Activated naive CD8-positive, alpha-beta T cell treated with anti-CD3 and anti-CD28 coated beads, Interleukin-2, amount 50 U/mL, for 24 hours (primary cell): Measurements from ENCODE around the gene PRKCQ.
"Not testable (repeated sequence)": the region's sequence is repeated elsewhere in the genome, so short reads cannot be mapped to it uniquely, and the experiment has no call there.

Source experiments
- ATAC-seq: fragments of 150-1000 bp; cut with Tn5 transposase; one replicate; pipeline ENCODE4 v1.10.0; 2021
- DNase-seq: peaks from one replicate; pipeline ENCODE4 v3.0.0; 2021
- H3K27ac Mint-ChIP-seq: one replicate; pipeline ENCODE4 v1.8.0; 2021; ENCODE audit warnings: mild to moderate bottlenecking, mixed read lengths
- H3K27me3 Mint-ChIP-seq: one replicate; pipeline ENCODE4 v1.8.0; 2021; ENCODE audit warnings: mixed read lengths
- H3K36me3 Mint-ChIP-seq: one replicate; pipeline ENCODE4 v1.8.0; 2021; ENCODE audit warnings: low read depth, mixed read lengths
- H3K4me1 Mint-ChIP-seq: one replicate; pipeline ENCODE4 v1.8.0; 2021; ENCODE audit warnings: mixed read lengths
- H3K4me3 Mint-ChIP-seq: one replicate; pipeline ENCODE4 v1.8.0; 2021; ENCODE audit warnings: mild to moderate bottlenecking, moderate library complexity, mixed read lengths
- H3K9me3 Mint-ChIP-seq: one replicate; pipeline ENCODE4 v1.8.0; 2021; ENCODE audit warnings: mixed read lengths

The PRKCQ gene

DNA sequence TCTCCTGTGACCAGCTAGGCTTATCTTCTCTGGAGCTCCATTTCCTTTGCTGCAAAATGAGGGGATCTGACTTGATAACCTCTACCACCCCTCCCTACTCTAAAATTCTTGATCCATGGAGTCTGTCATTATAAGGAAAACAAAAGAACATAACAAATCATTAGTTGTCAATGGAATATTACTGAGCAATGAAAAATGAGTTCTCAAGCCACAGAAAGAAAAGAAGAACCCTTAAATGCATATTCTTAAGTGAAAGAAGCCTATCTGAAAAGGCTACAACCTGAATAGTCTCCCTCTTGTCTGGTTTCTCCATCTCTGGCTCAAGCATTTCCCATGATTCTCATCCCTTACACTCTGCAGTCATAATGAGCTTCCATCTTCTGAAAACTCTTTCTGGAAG, 110.4 kb downstream of the PRKCQ start:
- Mint-ChIP-seq H3K27me3 (no peaks in the 10 kb centered on the region), H3K4me3 (no peak overlapping the region), H3K9me3 (peaks cover 6% of the 10 kb centered on the region), H3K27ac (no peak overlapping the region), H3K4me1 (peaks cover 78% of the 10 kb centered on the region), H3K36me3 (peaks cover 57% of the 10 kb centered on the region)
- ATAC-seq (no peak), DNase-seq (no peak)

DNA sequence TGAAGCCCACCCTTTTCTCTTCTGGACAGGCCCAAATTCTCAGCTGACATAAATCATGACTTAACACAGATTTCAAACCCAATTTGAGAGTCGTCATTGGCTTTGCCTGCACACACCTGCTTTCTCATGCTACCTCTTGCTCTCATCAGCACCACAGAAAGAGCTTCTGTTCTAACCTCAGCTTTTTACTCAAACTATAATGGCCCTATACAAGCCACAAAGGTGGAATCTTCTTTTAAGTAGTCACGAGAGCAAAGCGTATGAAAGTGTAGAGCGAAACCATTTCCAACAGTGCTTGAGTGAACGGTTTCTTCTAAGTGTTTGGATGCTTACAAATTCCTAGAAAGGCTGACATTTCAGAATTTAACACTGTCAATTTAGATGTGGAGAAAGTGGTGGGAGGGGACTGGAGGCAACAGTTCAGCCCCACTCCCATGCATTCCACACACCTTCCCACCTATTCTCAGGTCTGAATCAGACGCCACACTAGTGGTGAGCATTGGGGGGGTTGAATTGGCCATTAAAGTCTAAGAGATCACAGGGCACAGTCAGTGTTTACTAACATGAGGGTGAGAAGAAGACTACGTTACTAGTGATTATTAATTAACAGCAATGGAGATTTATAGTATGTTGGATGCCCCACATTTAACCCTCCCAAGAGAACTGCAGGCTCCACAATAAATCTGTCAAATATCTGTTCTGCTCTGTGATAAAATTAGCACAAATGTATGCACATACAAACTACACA, 114.0 kb downstream of the PRKCQ start:
- peak overlapping the region; percentile 49 for H3K27ac Mint-ChIP-seq

DNA sequence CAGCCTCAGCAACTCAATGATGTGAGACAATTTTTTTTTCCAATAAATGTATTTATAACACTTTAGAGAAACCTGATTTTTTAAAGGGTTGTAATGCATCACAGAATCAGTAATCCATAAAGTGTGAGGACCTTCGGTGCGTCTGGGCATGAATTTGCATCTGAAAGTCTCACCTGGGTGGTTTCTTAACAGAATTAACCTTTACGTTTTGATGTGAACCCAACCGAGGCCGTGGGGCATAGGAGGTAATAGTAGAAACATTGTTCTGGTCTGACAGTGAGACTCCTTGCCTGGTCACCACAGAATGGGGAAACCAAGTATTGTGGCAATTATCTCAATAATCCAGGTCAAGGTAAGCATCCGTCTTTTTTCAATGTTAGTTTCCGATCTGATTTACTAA, 114.6 kb downstream of the PRKCQ start:
- peak overlapping the region; percentile 49 for H3K27ac Mint-ChIP-seq
- ATAC-seq (no peak), DNase-seq (no peak)
- H3K4me3 Mint-ChIP-seq = no peak overlapping the region
- H3K36me3 Mint-ChIP-seq = peaks cover 67% of the 10 kb centered on the region
- H3K27me3 Mint-ChIP-seq = no peaks in the 10 kb centered on the region
- H3K9me3 Mint-ChIP-seq = peaks cover 14% of the 10 kb centered on the region
- H3K4me1 Mint-ChIP-seq = peaks cover 41% of the 10 kb centered on the region

More for the DNA sequence above, 114.0 kb downstream of the PRKCQ start:
- H3K27me3 Mint-ChIP-seq = no peaks in the 10 kb centered on the region
- H3K4me1 Mint-ChIP-seq = peaks cover 44% of the 10 kb centered on the region
- H3K36me3 Mint-ChIP-seq = peaks cover 66% of the 10 kb centered on the region
- ATAC-seq = peak; percentile 91
- no peak overlapping the region for H3K4me3 Mint-ChIP-seq
- H3K9me3 Mint-ChIP-seq = peaks cover 8% of the 10 kb centered on the region
- peak; percentile 32 for DNase-seq

DNA sequence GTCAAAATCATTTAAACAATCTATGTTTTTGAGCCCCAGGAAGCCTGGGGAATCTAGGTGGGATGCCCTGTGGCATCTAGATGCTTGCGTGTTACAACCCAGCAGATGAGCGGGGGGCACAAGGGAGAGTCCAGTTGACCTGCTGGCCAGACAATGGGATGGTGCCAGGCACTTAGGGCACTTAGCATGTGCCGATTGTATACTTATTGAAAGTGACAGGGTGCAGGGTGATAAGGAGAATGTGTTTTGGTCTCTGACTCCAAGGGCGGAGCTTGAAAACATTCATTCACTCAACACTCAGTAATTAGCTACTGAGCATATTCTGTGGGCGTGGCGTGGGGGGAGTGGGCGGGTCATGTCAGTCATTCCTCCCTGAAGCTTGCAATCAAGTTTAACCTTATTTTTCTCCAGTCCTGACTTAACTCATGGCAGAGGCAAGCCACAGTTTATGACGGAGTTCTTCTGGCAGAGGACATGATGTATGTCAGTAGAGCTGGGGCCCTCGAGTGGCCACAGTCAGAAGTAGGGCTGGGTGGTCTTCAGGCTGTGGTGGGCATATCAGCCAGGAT, 115.1 kb downstream of the PRKCQ start:
- Mint-ChIP-seq H3K36me3 (peaks cover 67% of the 10 kb centered on the region), H3K4me1 (peaks cover 36% of the 10 kb centered on the region), H3K27me3 (no peaks in the 10 kb centered on the region), H3K9me3 (peaks cover 10% of the 10 kb centered on the region), H3K27ac (no peak overlapping the region), H3K4me3 (no peak overlapping the region)
- no peak for DNase-seq
- ATAC-seq = no peak

DNA sequence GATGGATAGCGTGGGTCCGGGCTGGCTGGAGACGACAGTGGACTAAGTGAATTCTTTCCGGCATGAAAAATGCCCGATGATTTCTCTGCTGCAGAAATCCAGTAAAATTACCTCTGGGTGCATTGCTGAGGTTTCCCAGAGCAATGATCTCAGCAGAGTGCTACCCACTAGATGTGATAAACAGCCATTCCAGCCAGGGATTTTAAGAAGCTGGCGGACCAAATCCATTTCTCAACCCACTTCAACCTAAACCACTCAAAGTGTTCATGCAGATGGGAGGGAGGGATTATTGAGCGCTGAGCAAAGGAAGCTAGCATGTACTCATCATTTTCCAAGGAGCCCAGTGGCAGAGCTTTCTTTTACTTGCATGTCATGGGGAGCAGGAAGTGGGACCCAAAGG, 116.7 kb downstream of the PRKCQ start:
- no peak for DNase-seq
- ATAC-seq = no peak

DNA sequence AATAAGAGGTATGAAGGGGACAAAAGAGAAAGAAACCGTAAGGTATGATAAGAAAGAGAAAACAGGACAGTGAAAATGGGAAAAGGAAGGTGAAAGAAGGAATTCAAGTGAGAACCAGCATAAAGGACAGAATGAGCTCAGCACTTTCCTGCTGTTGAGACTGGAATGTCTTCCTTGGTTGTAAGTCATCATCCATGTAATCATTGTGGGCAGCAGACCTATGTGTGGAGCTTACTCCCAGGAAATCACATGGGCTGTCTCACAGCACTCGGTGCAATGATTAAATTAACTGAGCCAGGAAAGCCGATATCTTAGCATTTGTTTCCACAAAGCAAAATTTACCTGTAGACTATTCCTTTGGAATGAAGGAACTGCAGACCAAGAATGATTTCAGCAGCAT, 118.1 kb downstream of the PRKCQ start:
- Mint-ChIP-seq H3K27me3 (no peaks in the 10 kb centered on the region), H3K36me3 (peaks cover 82% of the 10 kb centered on the region), H3K4me3 (no peak overlapping the region), H3K9me3 (peaks cover 12% of the 10 kb centered on the region), H3K4me1 (peaks cover 33% of the 10 kb centered on the region), H3K27ac (no peak overlapping the region)
- DNase-seq = no peak
- no peak for ATAC-seq

More for the DNA sequence above, 116.7 kb downstream of the PRKCQ start:
- H3K9me3 Mint-ChIP-seq = peaks cover 12% of the 10 kb centered on the region
- H3K4me1 Mint-ChIP-seq = peaks cover 41% of the 10 kb centered on the region
- H3K4me3 Mint-ChIP-seq = no peak overlapping the region
- H3K27ac Mint-ChIP-seq = no peak overlapping the region
- H3K27me3 Mint-ChIP-seq = no peaks in the 10 kb centered on the region
- peaks cover 76% of the 10 kb centered on the region for H3K36me3 Mint-ChIP-seq

DNA sequence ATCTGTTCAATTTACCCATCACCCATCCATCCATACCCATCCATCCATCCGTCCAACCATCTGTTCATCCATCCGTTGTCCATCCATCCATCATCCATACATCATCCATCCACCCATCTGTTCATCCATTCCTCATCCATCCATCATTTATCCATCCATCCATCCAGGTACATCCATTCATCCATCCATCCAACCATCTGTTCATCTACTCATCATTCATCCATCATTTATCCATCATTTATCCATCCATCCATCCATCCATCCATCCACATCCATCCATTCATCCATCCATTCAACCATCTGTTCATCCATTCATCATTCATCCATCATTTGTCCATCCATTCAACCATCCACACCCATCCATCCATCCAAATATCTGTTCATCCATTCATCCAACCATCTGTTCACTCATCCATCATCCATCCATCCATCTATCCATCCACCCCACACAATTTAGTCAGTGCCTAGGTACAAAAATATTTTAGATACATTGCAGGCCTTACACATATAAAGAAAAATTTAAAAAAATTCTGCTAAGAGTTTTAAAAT, 119.1 kb downstream of the PRKCQ start:
- peak overlapping the region; percentile 41 for H3K27ac Mint-ChIP-seq
- no peak for ATAC-seq
- no peaks in the 10 kb centered on the region for H3K27me3 Mint-ChIP-seq

DNA sequence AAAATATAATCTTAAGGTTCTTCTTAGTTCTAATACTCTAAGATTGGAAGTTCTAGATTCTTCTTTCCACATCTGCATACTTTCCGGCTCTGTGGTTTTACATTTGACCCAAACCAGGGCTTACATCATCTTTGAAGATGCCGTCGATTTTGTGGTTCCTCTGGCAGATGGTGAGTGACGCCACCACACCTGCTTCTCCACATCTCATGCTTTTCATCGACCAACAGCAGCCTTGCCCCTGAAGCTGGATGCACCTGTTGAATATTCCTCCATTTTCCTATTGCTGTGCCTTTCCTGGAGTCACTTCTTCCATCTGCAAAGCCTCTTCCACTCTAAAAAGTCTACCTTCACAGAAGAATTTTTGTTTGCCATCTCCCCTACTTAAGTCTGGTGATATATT, 121.3 kb downstream of the PRKCQ start:
- H3K9me3 Mint-ChIP-seq = peaks cover 12% of the 10 kb centered on the region
- H3K27ac Mint-ChIP-seq = peak overlapping the region; percentile 49
- ATAC-seq (no peak), DNase-seq (no peak)
- H3K4me1 Mint-ChIP-seq = peaks cover 10% of the 10 kb centered on the region
- H3K27me3 Mint-ChIP-seq = no peaks in the 10 kb centered on the region
- no peak overlapping the region for H3K4me3 Mint-ChIP-seq
- H3K36me3 Mint-ChIP-seq = peaks cover 89% of the 10 kb centered on the region

More for the DNA sequence above, 119.1 kb downstream of the PRKCQ start:
- peaks cover 23% of the 10 kb centered on the region for H3K4me1 Mint-ChIP-seq
- peaks cover 12% of the 10 kb centered on the region for H3K9me3 Mint-ChIP-seq
- no peak for DNase-seq
- H3K36me3 Mint-ChIP-seq = peaks cover 86% of the 10 kb centered on the region
- no peak overlapping the region for H3K4me3 Mint-ChIP-seq

DNA sequence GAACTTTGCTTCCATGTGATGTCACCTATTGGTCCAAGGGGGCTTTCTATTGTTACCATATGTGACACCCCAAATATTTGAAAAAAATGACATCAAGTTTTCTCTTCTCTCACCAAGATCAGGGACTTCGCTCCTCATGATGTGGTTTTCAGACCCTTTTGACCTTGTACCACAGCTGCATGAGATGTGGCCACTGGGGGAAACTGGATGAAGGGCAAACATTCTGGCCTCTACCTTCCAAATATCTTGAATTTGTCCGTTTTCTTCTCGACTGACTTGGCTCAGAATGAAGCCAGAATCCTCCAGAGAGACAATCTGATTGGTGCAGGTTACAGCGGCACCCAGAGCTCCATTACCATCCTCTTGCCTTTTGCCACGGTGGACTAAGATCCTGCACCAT, 122.7 kb downstream of the PRKCQ start:
- ATAC-seq (no peak), DNase-seq (no peak)
- Mint-ChIP-seq H3K9me3 (peaks cover 12% of the 10 kb centered on the region), H3K27ac (no peak overlapping the region), H3K36me3 (peaks cover 80% of the 10 kb centered on the region), H3K4me1 (peaks cover 10% of the 10 kb centered on the region), H3K4me3 (no peak overlapping the region), H3K27me3 (no peaks in the 10 kb centered on the region)

DNA sequence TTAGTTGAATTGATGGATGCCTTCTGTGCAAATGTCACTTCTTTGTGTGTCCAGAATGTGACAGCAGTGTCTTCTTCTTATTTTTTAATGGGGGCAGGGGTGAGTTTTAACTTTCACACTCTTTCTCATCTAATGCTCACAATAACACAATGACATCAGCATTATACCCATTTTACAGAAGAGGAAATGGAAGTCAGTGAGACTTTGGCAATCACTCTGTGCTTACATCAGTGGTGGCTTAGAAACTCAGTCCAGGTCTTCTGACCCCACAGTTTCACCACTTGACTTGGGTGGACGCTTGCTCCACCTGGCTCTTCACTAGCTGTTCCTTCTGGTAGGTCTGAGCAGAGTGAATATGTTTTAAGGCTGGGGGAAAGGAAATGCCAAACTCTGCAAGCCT, 124.0 kb downstream of the PRKCQ start:
- Mint-ChIP-seq H3K9me3 (peaks cover 10% of the 10 kb centered on the region), H3K4me1 (peaks cover 13% of the 10 kb centered on the region), H3K36me3 (peaks cover 75% of the 10 kb centered on the region), H3K27ac (no peak overlapping the region), H3K4me3 (no peak overlapping the region), H3K27me3 (no peaks in the 10 kb centered on the region)
- no peak for ATAC-seq
- no peak for DNase-seq

DNA sequence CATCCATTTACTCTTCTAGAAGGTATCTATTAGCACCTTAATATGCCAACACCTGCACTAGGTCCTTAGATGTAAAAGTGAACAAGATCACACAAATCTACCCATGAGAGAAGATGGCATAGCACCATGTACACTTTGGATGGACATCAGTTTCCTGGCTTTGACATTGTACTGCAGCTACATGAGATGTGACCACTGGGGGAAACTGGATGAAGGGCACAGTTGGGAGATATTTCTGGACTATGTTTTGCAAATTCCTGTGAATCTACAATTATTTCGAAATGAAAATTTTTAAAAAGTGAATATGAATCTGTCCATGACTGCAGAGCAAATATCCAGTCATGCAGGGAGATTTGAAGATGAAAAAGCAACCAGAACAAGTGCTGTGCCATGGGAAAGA, 124.5 kb downstream of the PRKCQ start:
- Mint-ChIP-seq H3K9me3 (peaks cover 6% of the 10 kb centered on the region), H3K27ac (peak overlapping the region; percentile 20), H3K36me3 (peaks cover 74% of the 10 kb centered on the region), H3K27me3 (no peaks in the 10 kb centered on the region), H3K4me1 (peaks cover 12% of the 10 kb centered on the region), H3K4me3 (no peak overlapping the region)
- ATAC-seq = no peak
- no peak for DNase-seq

DNA sequence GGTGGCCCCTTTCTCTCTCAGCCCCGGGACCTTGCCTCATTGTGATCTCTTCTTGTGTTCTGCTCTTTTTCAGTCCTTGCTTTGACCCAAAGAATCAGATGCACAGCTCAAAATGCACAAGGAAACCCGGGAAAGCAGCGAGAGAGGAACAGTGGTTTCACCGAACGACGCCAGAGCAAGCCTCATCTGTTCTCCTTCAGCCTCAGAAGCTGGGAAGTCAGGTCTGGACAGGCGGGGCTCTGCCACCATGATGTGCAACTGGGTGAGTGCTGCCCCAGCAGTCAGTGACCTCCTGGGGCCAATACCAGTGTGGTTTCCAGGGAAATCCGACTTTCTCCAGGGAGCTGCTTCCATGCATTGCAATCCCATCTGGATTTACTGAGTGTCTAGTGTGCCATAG, 133.4 kb downstream of the PRKCQ start:
- Mint-ChIP-seq H3K4me1 (peaks cover 21% of the 10 kb centered on the region), H3K27ac (no peak overlapping the region), H3K36me3 (peaks cover 38% of the 10 kb centered on the region), H3K9me3 (no peaks in the 10 kb centered on the region), H3K4me3 (no peak overlapping the region), H3K27me3 (no peaks in the 10 kb centered on the region)
- DNase-seq (no peak), ATAC-seq (no peak)

DNA sequence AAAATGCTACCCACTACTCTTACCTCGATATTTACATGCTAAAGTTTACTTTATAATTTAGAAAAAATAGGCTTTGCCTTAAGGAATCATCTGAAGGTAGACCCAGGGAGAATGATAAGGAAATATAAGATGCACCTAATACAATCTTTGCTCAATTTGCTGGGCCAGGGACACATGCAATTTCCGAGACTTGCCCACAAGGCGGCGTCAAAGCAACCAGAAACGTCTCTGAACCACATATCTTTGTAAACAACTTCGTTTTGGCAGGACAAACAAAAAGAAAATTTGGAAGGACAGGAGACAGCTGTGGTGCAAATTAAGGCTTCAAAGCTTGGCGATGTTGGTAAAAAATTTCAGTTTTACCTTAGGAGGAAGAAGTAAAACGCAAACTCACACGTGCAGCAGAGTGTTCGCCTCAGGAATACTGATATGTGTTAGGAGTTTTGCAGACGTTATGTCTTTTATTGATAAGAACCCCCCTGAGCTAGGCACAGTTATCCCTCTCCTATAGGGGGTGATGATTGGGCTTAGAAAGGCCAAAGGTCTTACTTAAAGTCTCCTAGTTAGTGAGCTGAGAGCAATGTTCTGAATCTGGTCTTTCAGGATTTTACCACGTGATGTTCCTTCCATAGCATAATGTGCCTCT, 134.3 kb downstream of the PRKCQ start:
- DNase-seq (peak; percentile 64), ATAC-seq (peak; percentile 28)
- Mint-ChIP-seq H3K4me3 (no peak overlapping the region), H3K9me3 (no peaks in the 10 kb centered on the region), H3K27me3 (no peaks in the 10 kb centered on the region), H3K36me3 (peaks cover 42% of the 10 kb centered on the region), H3K4me1 (peaks cover 25% of the 10 kb centered on the region), H3K27ac (peak overlapping the region; percentile 65)

DNA sequence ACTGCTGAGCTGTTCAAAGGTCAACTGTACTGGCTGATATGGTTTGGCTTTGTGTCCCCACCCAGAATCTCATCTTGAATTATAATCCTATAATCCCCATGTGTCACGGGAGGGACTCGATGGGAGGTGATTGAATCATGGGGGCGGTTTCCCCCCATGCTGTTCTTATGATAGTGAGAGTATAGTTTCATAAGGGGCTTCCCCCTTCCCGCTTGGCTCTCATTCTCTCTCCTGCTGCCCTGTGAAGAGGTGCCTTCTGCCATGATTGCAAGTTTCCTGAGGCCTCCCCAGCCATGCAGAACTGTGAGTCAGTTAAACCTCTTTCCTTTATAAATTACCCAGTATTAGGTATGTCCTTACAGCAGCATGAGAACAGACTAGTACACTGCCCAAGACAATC, 140.2 kb downstream of the PRKCQ start:
- not testable (repeated sequence) for H3K27me3 Mint-ChIP-seq, H3K27ac Mint-ChIP-seq, H3K4me3 Mint-ChIP-seq, DNase-seq, H3K9me3 Mint-ChIP-seq
- Mint-ChIP-seq H3K4me1 (peaks cover 18% of the 10 kb centered on the region), H3K36me3 (peaks cover 47% of the 10 kb centered on the region)
- peak; percentile 38 for ATAC-seq

DNA sequence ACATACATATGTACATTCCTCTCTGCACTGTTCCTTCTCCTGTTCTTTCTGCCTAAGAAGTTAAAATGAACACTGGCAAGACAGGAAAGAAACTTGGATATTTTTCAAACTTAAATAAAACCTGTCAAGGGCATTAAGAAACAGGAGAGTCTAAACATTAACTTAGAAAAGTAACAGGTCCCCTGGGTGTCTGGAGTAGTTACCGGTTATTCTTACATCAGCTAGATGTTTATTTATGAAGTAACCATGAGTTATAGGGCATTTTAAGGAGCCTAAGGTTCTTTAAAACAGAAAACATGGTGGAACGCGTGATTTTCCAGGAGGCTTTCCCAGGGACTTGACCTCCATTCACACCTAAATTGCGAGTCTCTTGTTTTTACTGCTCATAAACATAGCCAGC, 148.2 kb downstream of the PRKCQ start:
- H3K27ac Mint-ChIP-seq = no peak overlapping the region
- H3K36me3 Mint-ChIP-seq = peaks cover 29% of the 10 kb centered on the region
- DNase-seq (no peak), ATAC-seq (no peak)
- H3K4me3 Mint-ChIP-seq = no peak overlapping the region
- no peaks in the 10 kb centered on the region for H3K9me3 Mint-ChIP-seq
- no peaks in the 10 kb centered on the region for H3K27me3 Mint-ChIP-seq
- H3K4me1 Mint-ChIP-seq = peaks cover 2% of the 10 kb centered on the region
